HG02885 (cell line): ENCODE measurements around the gene CRCP.
"Not testable (repeated sequence)": the region's sequence is repeated elsewhere in the genome, so short reads cannot be mapped to it uniquely, and the experiment has no call there.

Source experiments
- ATAC-seq: cut with Tn5 transposase; IDR thresholded peaks from one replicate; pipeline ENCODE4 v1.9.1; 2021; ENCODE audit warnings: mild to moderate bottlenecking; ENCODE audit not compliant: unreplicated experiment, poor library complexity

The CRCP gene

DNA sequence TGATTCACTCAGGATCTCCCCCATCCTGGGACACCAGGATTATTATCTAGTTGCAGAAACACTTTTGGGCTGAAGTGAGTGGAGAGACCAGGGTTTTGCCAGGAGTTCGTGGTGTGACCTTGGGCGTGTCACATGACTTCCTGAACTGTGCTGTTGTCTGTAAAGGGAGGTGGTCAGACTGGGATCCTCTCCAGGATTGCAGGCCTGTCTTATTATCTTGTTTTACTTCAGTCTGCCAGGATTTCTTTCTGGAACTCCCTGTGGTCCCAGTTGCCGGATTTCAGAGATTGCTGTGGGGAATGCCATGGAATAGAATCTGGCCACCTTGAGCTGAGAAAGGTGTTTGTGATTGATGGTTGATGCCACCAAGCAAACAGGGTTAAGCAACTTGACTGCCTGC is 35.8 kb downstream of the CRCP start:
- ATAC-seq = no peak

DNA sequence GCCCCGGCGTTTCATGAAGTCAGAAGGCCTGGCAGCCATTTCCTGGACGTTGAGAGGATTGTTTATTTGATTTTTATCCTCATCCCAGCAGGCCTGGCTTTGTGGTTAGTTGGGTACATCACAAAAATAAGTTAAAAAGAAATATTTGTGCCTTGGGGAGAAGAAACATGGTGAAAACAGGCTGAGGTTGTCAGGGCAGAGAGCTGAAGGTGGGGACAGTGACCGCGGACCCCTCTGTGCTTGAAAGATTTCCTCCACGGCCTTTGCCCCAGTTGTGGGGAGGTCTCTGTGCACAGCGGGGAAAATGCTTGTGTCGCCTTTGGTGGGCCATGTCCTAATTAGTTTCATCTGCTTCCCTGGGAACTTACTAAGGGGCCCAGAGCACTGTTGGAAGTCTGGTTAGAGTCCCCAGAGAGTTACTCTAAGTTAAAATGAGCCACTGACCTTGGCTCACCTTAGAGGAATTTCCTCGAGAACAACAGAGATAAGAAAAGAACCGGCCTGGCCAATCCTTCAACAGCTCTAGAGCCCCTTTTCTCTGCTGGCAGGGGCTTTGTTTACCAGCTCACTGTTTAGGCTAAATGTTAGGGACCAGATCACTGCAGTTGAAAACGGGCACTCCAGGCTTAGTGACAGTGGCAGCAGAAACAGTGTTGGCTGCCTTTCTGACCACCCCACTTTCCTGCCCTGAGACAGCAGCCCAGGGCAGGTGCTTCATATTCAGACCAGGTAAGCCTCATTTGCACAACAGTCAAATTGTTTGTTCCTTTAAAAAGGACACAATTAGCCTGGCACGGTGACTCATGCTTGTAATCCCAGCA is 37.9 kb downstream of the CRCP start:
- no peak for ATAC-seq

GRCh38 chr7:66153691-66154090 is 39.0 kb downstream of the CRCP start:
- ATAC-seq = no peak

GRCh38 chr7:66156035-66156434 is 41.4 kb downstream of the CRCP start:
- ATAC-seq = not testable (repeated sequence)

DNA sequence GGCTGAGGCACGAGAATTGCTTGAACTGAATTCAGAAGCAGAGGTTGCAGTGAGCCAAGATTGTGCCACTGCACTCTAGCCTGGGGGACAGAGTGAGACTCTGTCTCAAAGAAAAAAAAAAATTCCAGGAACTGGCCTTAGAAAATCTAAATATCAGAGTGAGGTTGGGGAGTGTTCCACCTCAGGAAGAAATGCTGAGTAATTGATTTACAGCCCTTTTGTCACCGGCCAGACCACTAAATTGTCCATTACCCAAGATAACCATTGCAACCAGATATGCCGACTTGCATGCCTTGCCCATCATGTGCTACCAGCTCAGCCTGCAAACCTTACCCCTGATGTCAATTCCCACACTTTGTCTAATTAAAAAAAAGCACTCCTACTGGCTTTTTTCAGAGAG is 42.4 kb downstream of the CRCP start:
- no peak for ATAC-seq

- no peak for ATAC-seq
Measured at GRCh38 chr7:66162622-66163021, 48.0 kb downstream of the CRCP start.

DNA sequence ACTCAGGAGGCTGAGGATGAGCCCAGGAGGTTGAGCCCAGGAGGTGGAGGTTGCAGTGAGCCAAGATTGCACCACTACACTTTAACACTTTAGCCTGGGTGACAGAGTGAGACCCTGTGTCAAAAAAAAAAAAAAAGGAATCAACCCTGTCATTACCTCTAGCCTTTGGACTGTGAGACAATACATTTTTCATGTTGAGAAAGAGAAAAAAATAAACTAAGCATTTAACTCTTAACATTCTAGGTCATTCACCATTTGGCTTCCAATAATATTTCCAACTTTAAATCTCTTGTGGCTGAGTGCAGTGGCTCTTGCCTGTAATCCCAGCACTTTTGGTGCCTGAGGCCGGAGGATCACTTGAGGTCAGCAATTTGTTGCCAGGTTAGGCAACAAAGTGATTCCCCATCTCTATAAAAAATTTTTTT is 48.6 kb downstream of the CRCP start:
- no peak for ATAC-seq

DNA sequence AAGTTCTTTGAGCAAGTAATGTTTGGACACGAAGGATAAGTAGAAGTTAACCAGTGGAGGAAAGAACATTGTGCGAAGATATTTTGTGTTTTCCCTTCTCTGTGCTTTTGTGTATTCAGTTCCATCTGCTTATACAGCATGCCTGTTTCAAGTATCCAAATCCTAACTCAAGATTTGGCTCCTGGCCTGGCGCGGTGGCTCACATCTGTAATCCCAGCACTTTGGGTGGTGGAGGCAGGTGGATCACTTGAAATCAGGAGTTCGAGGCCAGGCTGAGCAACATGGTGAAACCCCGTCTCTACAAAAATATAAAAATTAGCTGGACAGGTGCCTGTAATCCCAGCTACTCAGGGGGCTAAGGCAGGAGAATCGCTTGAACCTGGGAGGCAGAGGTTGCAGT is 49.7 kb downstream of the CRCP start:
- no peak for ATAC-seq

- ATAC-seq = no peak
Measured at GRCh38 chr7:66167773-66168387, 53.2 kb downstream of the CRCP start.

DNA sequence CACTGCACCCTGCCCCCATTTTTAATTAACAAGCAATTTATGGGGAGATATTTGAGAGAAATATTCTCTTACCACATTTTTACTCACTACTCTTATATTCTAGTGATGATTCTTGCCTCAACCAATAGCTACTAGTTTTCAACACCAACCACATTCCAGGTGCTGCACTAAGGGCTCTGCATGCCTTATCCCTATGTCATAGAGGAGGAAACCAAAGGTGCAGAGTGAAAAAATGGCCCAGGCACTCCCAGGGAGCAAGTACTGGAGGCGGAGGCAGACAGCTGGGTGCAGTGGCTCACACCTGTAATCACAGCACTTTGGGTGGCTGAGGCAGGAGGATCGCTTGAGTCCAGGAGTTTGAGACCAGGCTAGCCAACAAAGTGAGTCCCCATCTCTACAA is 55.0 kb downstream of the CRCP start:
- no peak for ATAC-seq

GRCh38 chr7:66170309-66171231 is 55.9 kb downstream of the CRCP start:
- ATAC-seq = no peak

DNA sequence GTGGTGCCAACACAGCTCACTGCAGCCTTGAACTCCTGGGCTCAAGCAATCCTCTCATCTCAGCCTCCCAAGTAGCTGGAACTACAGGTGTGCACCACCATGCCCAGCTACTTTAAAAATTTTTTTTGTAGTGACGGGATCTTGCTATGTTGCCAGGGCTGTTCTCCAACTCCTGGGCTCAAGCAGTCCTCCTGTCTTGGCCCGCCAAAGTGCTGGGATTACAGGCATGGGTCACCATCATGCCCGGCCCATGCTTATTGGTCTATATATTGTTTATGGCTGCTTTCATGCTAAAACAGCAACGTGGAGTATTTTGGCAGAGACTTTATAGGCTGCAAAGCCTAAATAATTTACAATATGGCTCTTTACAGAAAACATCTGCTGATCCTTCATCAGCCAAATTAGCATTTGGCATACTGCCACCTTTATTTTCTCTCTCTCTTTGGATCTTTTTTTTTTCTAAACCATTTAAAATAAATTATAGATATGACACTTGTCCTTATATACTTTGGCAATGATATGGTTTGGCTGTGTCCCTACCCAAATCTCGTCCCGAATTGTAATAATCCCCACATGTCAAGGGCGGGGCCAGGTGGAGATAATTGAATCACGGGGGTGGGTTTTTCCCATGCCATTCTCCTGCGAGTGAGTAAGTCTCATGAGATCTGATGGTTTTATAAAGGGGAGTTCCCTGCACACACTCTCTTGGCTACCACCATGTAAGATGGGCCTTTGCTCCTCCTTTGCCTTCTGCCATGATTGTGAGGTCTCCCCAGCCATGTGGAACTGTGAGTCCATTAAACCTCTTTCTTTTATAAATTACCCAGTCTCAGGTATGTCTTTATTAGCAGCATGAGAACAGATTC is 58.1 kb downstream of the CRCP start:
- ATAC-seq = not testable (repeated sequence)

DNA sequence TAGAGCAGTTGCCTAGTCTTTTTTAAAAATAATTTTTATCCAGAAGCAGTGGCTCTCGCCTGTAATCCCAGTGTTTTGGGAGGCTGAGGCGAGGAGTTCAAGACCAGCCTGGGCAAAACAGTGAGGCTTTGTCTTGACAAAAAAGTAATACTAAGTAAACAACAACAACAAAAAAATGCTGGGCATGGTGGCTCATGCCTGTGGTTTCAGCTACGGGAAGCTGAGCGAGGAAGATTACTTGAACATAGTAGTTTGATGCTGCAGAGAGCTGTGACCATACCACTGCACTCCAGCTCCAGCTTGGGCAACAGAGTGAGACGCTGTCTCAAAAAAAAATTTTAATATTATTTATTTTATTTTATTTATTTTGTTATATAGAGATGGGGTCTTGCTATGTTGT is 59.2 kb downstream of the CRCP start:
- no peak for ATAC-seq

- not testable (repeated sequence) for ATAC-seq
Measured at GRCh38 chr7:66175006-66175405, 60.4 kb downstream of the CRCP start.

DNA sequence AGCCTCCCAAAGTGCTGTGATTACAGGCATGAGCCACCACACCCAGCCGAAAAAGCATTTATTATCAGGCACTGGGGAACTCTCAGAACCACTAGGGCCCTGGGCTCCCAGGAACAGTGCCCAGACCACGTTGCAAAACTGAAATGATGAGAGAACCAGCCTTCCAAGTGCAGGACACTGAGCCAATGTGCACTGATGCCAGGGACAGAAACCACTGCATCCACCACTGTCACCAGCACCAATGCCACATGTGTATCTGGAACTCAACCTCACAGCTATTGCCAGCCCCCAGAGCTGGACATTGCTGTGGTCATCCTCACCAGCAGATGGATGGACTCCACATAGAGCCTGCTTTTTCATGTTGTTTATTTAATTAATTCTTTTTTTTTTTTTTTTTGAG is 62.3 kb downstream of the CRCP start:
- no peak for ATAC-seq

DNA sequence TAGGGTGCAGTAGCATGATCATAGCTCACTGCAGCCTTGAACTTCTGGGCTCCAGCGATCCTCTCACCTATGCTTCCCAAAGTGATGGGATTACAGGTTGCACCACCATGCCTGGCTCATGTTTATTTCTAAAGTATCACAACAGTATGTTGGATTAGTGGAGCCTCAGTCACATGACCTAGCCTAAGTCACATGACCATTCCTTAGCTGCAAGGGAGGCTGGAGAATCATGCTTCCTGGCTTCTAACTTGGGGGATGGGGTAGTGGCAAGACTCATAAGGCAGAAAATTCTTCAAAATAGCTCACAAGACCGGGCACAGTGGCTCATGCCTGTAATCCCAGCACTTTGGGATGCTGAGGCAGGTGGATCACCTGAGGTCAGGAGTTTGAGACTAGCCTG is 63.6 kb downstream of the CRCP start:
- ATAC-seq = no peak

DNA sequence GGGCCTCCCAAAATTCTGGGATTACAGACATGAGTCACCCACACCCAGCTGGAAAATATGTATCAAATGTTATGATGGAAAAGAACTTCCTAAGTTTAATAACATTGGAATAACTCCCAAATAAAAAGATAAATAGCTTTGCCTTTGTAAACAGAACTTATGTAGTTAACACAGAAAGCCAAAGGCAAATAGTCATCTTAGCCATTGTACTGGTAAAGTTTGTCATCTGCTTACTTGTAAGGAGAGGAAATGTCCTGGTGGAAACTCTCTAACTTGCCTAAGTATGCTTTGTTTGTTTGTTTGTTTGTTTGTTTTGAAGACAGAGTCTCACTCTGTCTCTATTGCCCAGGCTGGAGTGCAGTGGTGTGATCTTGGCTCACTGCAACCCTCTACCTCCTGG is 66.7 kb downstream of the CRCP start:
- ATAC-seq = no peak

DNA sequence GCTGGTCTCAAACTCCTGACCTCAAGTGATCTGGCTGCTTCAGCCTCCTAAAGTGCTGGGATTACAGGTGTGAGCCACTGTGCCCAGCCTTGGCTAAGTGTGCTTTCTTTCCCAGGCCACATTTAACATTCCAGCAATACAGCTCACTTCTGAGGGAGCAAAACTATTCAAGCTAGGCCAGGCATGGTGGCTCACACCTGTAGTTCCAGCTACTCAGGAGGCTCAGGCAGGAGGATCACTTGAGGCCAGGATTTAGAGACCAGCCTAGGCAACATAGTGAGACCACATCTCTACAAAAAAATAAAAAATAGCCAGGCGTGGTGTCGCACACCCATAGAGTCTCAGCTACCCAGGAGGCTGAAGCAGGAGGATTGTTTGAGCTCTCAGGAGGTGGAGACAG is 67.2 kb downstream of the CRCP start:
- no peak for ATAC-seq

- no peak for ATAC-seq
Measured at GRCh38 chr7:66182920-66183319, 68.3 kb downstream of the CRCP start.

- ATAC-seq = no peak
Measured at GRCh38 chr7:66183700-66184099, 69.1 kb downstream of the CRCP start.
